SU-DHL-6 (cell line): ENCODE measurements around the gene CSF3R.

Experiments
- EZH2phosphoT487 ChIP-seq: fragments of 200-600 bp; sonication (generic), shearing (Covaris generic); conservative IDR thresholded peaks from 2 replicates; pipeline ENCODE4 v1.6.1; 2018; ENCODE audit warnings: mild to moderate bottlenecking, antibody characterized with exemption, low read length, moderate library complexity, mixed read lengths
- TF ChIP-seq, protein P1 (sequence below): fragments of 200-600 bp; sonication (generic); IDR thresholded peaks from one replicate; pipeline ENCODE4 v1.5.1; 2017; ENCODE audit warnings: antibody characterized with exemption, mild to moderate bottlenecking, low read length, moderate library complexity; ENCODE audit not compliant: insufficient read depth, poor library complexity, severe bottlenecking

DNA sequence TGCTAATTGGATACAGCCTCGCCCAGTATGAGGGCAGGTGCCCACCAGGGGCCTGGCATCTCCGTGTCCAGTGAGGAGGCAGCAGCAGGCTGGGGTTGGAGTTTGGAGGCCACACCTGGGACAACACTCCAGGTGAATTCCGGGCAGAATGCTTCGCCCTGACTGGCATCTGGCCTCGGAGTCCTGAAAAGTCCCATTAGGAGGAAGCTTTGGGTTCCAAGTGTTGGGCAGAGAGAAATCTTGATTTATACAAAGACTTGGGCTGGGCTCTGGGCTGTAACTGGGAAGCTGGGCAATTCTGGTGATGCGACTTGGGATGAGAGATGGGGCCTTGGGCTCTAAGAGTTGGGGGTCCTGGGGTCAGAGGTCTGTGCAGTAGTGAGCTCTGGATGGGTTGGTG lies 48.1 kb upstream of the CSF3R start:
- TF ChIP-seq, protein P1, sequence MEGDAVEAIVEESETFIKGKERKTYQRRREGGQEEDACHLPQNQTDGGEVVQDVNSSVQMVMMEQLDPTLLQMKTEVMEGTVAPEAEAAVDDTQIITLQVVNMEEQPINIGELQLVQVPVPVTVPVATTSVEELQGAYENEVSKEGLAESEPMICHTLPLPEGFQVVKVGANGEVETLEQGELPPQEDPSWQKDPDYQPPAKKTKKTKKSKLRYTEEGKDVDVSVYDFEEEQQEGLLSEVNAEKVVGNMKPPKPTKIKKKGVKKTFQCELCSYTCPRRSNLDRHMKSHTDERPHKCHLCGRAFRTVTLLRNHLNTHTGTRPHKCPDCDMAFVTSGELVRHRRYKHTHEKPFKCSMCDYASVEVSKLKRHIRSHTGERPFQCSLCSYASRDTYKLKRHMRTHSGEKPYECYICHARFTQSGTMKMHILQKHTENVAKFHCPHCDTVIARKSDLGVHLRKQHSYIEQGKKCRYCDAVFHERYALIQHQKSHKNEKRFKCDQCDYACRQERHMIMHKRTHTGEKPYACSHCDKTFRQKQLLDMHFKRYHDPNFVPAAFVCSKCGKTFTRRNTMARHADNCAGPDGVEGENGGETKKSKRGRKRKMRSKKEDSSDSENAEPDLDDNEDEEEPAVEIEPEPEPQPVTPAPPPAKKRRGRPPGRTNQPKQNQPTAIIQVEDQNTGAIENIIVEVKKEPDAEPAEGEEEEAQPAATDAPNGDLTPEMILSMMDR, result no peak
- no peak for TF ChIP-seq EZH2phosphoT487
